ENCODE measurements around the gene IQSEC1. TPM values are rescaled to one million over a fixed set of nuclear protein-coding genes. Genes with fewer than 3 reads are reported as not detected.

The IQSEC1 gene
- total and polyA plus RNA-seq, 2 experiments from 2014 or later = 21.2 to 24.7 TPM

GRCh38 chr3:13013151-13013561, 60.1 kb downstream of the IQSEC1 start:
- H3K36me3 ChIP-seq (replicated peaks; ENCODE audit: insufficient read depth, low read depth) = no peaks in the 10 kb centered on the region
- H4K20me1 ChIP-seq (ENCODE audit: insufficient read depth, poor library complexity, severe bottlenecking) = no peaks in the 10 kb centered on the region
- H3K4me3 ChIP-seq = no peak overlapping the region
- no peak overlapping the region for H2AFZ ChIP-seq
- no peak overlapping the region for H3K4me2 ChIP-seq
- no peaks in the 10 kb centered on the region for H3K27me3 ChIP-seq
- no peak overlapping the region for H3K27ac ChIP-seq
- DNase-seq (ENCODE audit: low spot score) = no peak
- 95% methylated on average over 7 of the region's 7 CpGs for WGBS (ENCODE audit: low lambda C conversion rate, missing lambda C conversion rate)
- no peaks in the 10 kb centered on the region for H3K4me1 ChIP-seq (ENCODE audit: insufficient read depth)
- H3K9me2 ChIP-seq (replicated peaks; ENCODE audit: insufficient read depth) = no peaks in the 10 kb centered on the region
- H3K9me3 ChIP-seq (ENCODE audit: low read depth) = no peaks in the 10 kb centered on the region
- TF ChIP-seq EZH2phosphoT487 (IDR thresholded peaks at IDR 0.05; ENCODE audit: low read depth, severe bottlenecking, unreplicated experiment) (no peak), EZH2 (IDR thresholded peaks at IDR 0.05; ENCODE audit: borderline replicate concordance) (no peak), CTCF (IDR thresholded peaks at IDR 0.05; ENCODE audit: poor library complexity) (no peak)
- H3K79me2 ChIP-seq = no peaks in the 10 kb centered on the region

GRCh38 chr3:13012221-13012691, 61.0 kb downstream of the IQSEC1 start:
- Histone ChIP-seq H3K27me3 (no peaks in the 10 kb centered on the region), H3K36me3 (replicated peaks; ENCODE audit: insufficient read depth, low read depth) (no peaks in the 10 kb centered on the region), H3K9me2 (replicated peaks; ENCODE audit: insufficient read depth) (no peaks in the 10 kb centered on the region), H3K79me2 (no peaks in the 10 kb centered on the region), H3K4me3 (no peak overlapping the region), H3K4me1 (ENCODE audit: insufficient read depth) (no peaks in the 10 kb centered on the region), H3K27ac (no peak overlapping the region), H3K4me2 (no peak overlapping the region), H4K20me1 (ENCODE audit: insufficient read depth, poor library complexity, severe bottlenecking) (no peaks in the 10 kb centered on the region), H2AFZ (no peak overlapping the region), H3K9me3 (ENCODE audit: low read depth) (no peaks in the 10 kb centered on the region)
- no peak for TF ChIP-seq CTCF (IDR thresholded peaks at IDR 0.05; ENCODE audit: poor library complexity)
- TF ChIP-seq EZH2 (IDR thresholded peaks at IDR 0.05; ENCODE audit: borderline replicate concordance) = no peak
- no peak for TF ChIP-seq EZH2phosphoT487 (IDR thresholded peaks at IDR 0.05; ENCODE audit: low read depth, severe bottlenecking, unreplicated experiment)
- 77% methylated on average over 5 of the region's 5 CpGs for WGBS (ENCODE audit: low lambda C conversion rate, missing lambda C conversion rate)
- DNase-seq (ENCODE audit: low spot score) = no peak

GRCh38 chr3:13011573-13012220, 61.5 kb downstream of the IQSEC1 start:
- DNase-seq (ENCODE audit: low spot score) = no peak
- H3K4me3 ChIP-seq = no peak overlapping the region
- H3K4me2 ChIP-seq = no peak overlapping the region
- H4K20me1 ChIP-seq (ENCODE audit: insufficient read depth, poor library complexity, severe bottlenecking) = no peaks in the 10 kb centered on the region
- no peaks in the 10 kb centered on the region for H3K9me3 ChIP-seq (ENCODE audit: low read depth)
- 53% methylated on average over 11 of the region's 11 CpGs for WGBS (ENCODE audit: low lambda C conversion rate, missing lambda C conversion rate)
- no peak for TF ChIP-seq EZH2phosphoT487 (IDR thresholded peaks at IDR 0.05; ENCODE audit: low read depth, severe bottlenecking, unreplicated experiment)
- TF ChIP-seq EZH2 (IDR thresholded peaks at IDR 0.05; ENCODE audit: borderline replicate concordance) = no peak
- TF ChIP-seq CTCF (IDR thresholded peaks at IDR 0.05; ENCODE audit: poor library complexity) = no peak
- no peaks in the 10 kb centered on the region for H3K4me1 ChIP-seq (ENCODE audit: insufficient read depth)
- no peak overlapping the region for H2AFZ ChIP-seq
- H3K79me2 ChIP-seq = no peaks in the 10 kb centered on the region
- H3K27me3 ChIP-seq = no peaks in the 10 kb centered on the region
- no peaks in the 10 kb centered on the region for H3K9me2 ChIP-seq (replicated peaks; ENCODE audit: insufficient read depth)
- no peak overlapping the region for H3K27ac ChIP-seq
- H3K36me3 ChIP-seq (replicated peaks; ENCODE audit: insufficient read depth, low read depth) = no peaks in the 10 kb centered on the region

Measured in hepatocyte (in vitro differentiated cells).